Breast epithelium (tissue), 3 donors: Measurements from ENCODE around the gene DYSF.

Source experiments
- POLR2A ChIP-seq: fragments of 450-650 bp; IDR thresholded peaks from one replicate; pipeline ENCODE4 v1.6.1; 2016; ENCODE audit warnings: antibody characterized with exemption, mild to moderate bottlenecking, moderate library complexity
- POLR2AphosphoS5 ChIP-seq, 3 donors: sonication (generic); formaldehyde crosslinking; IDR thresholded peaks; one replicate each; pipeline ENCODE4 v1.6.1; 2017; ENCODE audit warnings: antibody characterized with exemption in 3 of 3

DNA sequence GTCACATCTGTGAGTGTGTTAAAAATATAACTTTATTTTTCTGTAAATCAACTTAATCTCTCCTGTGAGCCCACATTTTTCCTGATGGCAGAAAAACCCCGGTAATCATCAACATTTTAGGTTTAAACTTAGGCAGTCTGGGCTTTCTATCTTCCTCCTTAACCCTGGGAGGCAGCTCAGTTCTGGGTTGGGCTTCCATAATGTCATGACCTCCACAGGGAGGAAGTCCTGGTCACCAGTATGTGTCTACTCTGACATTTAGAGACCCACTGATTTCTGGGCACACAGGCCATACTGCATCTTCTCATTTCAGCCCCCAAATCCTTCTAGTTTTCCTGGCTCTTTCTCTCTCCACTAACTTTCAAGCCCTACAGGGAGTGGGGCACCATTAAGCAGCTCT, 181.2 kb downstream of the DYSF start:
- TF ChIP-seq POLR2AphosphoS5 (IDR thresholded peaks at IDR 0.05), result no peak
- TF ChIP-seq POLR2A, result no peak
